Measurements from ENCODE around the gene GSG1L.
A peak's percentile ranks its signal among the peaks of the same experiment; 100 is the strongest.

GSG1L gene

GRCh38 chr16:28090646-28091377 lies 27.3 kb upstream of the GSG1L start:
- DNase-seq, result peak; percentile 14

GRCh38 chr16:28089992-28090365 lies 26.5 kb upstream of the GSG1L start:
- peak; percentile 8 for DNase-seq

- no peak for DNase-seq
These were observed 25.9 kb upstream of the GSG1L start for GRCh38 chr16:28089205-28089991.

- DNase-seq, result no peak
These were observed 24.3 kb upstream of the GSG1L start for GRCh38 chr16:28087675-28088300.

- DNase-seq, result no peak
These were observed 23.7 kb upstream of the GSG1L start for GRCh38 chr16:28087140-28087660.

- DNase-seq, result no peak
These were observed 22.9 kb upstream of the GSG1L start for GRCh38 chr16:28086186-28087139.

GRCh38 chr16:28085389-28086171 lies 22.1 kb upstream of the GSG1L start:
- no peak for DNase-seq

GRCh38 chr16:28084209-28084608 lies 20.7 kb upstream of the GSG1L start:
- DNase-seq, result no peak

- no peak for DNase-seq
These were observed 19.1 kb upstream of the GSG1L start for GRCh38 chr16:28082624-28083023.

GRCh38 chr16:28081391-28081968 lies 18.0 kb upstream of the GSG1L start:
- DNase-seq, result no peak

- DNase-seq, result no peak
These were observed 14.7 kb upstream of the GSG1L start for GRCh38 chr16:28078261-28078660.

GRCh38 chr16:28073836-28074235 lies 10.3 kb upstream of the GSG1L start:
- no peak for DNase-seq

- DNase-seq, result no peak
These were observed 8.6 kb upstream of the GSG1L start for GRCh38 chr16:28072087-28072486.

- no peak for DNase-seq
These were observed 6.7 kb upstream of the GSG1L start for GRCh38 chr16:28069971-28070794.

- DNase-seq, result no peak
These were observed 5.5 kb upstream of the GSG1L start for GRCh38 chr16:28068976-28069375.

GRCh38 chr16:28067604-28068379 lies 4.3 kb upstream of the GSG1L start:
- no peak for DNase-seq

- no peak for DNase-seq
These were observed 1.3 kb upstream of the GSG1L start for GRCh38 chr16:28064706-28065249.

- no peak for DNase-seq
These were observed 636 bp upstream of the GSG1L start for GRCh38 chr16:28064150-28064549.

- no peak for DNase-seq
These were observed 530 bp downstream of the GSG1L start for GRCh38 chr16:28062847-28063521.
